Natural killer cell (primary cell): ENCODE measurements around the gene HOXA1. TPM values are rescaled to one million over a fixed set of nuclear protein-coding genes. Genes with fewer than 3 reads are reported as not detected.

ENCODE experiments used
- ATAC-seq, 3 donors: fragments of 150-1000 bp in 2 of 3; fragments of 200-7000 bp in 1 of 3; cut with Tn5 transposase; 1 replicate in 1 of 3; 2 replicates in 2 of 3; pipeline ENCODE4 v1.10.0; 2021; ENCODE audit warnings: mild to moderate bottlenecking in 2 of 3, moderate library complexity in 2 of 3
- DNase-seq, 2 donors: peaks; one replicate each; pipeline versions ENCODE4 v3.0.0 to v3.0.0-alpha.2; 2013 to 2021; ENCODE audit warnings: mixed read lengths in 1 of 2
- H3K27ac ChIP-seq: one replicate; pipeline ENCODE4 v1.5.1; 2013; ENCODE audit warnings: mild to moderate bottlenecking, low read length
- H3K27me3 ChIP-seq: one replicate; pipeline ENCODE4 v1.6.1; 2013; ENCODE audit warnings: low read length; ENCODE audit not compliant: control insufficient read depth, insufficient read depth
- H3K36me3 ChIP-seq: one replicate; pipeline ENCODE4 v1.6.1; 2013; ENCODE audit warnings: low read length; ENCODE audit not compliant: control insufficient read depth, insufficient read depth
- H3K4me1 ChIP-seq: one replicate; pipeline ENCODE4 v1.6.1; 2013; ENCODE audit warnings: low read length; ENCODE audit not compliant: control insufficient read depth, insufficient read depth
- H3K4me3 ChIP-seq: one replicate; pipeline ENCODE4 v1.5.1; 2013; ENCODE audit warnings: low read length
- H3K9me3 ChIP-seq: one replicate; pipeline ENCODE4 v1.6.1; 2013; ENCODE audit warnings: low read length; ENCODE audit not compliant: control insufficient read depth, insufficient read depth
- H3K27ac Mint-ChIP-seq, 2 donors: one replicate each; pipeline ENCODE4 v1.8.0; 2022; ENCODE audit warnings: mild to moderate bottlenecking in 2 of 2, mixed read lengths in 2 of 2, moderate library complexity in 1 of 2
- H3K27me3 Mint-ChIP-seq, 2 donors: one replicate each; pipeline ENCODE4 v1.8.0; 2022; ENCODE audit warnings: low read depth in 2 of 2, mixed read lengths in 2 of 2
- H3K36me3 Mint-ChIP-seq: one replicate; pipeline ENCODE4 v1.8.0; 2022; ENCODE audit warnings: mixed read lengths
- H3K4me1 Mint-ChIP-seq, 2 donors: one replicate each; pipeline ENCODE4 v1.8.0; 2022; ENCODE audit warnings: mixed read lengths in 2 of 2
- H3K4me3 Mint-ChIP-seq: one replicate; pipeline ENCODE4 v1.8.0; 2022; ENCODE audit warnings: mild to moderate bottlenecking, moderate library complexity, mixed read lengths
- H3K9me3 Mint-ChIP-seq, 2 donors: one replicate each; pipeline ENCODE4 v1.8.0; 2022; ENCODE audit warnings: mixed read lengths in 2 of 2
- WGBS: methylation state at CpG from one replicate; pipeline ENCODE4 v1.1.7; 2013; ENCODE audit warnings: missing lambda C conversion rate; ENCODE audit not compliant: insufficient coverage; 5-methylcytosine and 5-hydroxymethylcytosine counted together
- intact Hi-C: fragments of 100-400 bp; cut with micrococcal nuclease; formaldehyde crosslinking; loops from one replicate; pipeline ENCODE4 v1.14.2; 2022
- total RNA-seq, 4 donors: library from RNA; stranded (reverse); fragments of 120-200 nt in 1 of 4; gene quantifications; one replicate each; pipeline versions ENCODE4 v1.2.3 to v1.2.4, GENCODE V29; 2013 to 2022
- TF ChIP-seq, protein P1 (sequence below): fragments of 200-600 bp; IDR thresholded peaks from one replicate; pipeline ENCODE4 v1.8.0; 2022; ENCODE audit warnings: antibody characterized with exemption

The HOXA1 gene
- total RNA-seq, 3 donors from 2014 or later (not counting 1 experiment from before 2014, with no cell fraction given) = 0.64 to 1.3 (median 1.1) TPM

- Mint-ChIP-seq H3K27ac (no peak overlapping the region), H3K27me3 (peaks cover 12 to 16% of the 10 kb centered on the region in 2 donors), H3K9me3 (no peaks in the 10 kb centered on the region), H3K36me3 (no peaks in the 10 kb centered on the region), H3K4me3 (no peak overlapping the region), H3K4me1 (peaks cover 5 to 19% of the 10 kb centered on the region in 2 donors)
- H3K27me3 ChIP-seq = peaks cover 12% of the 10 kb centered on the region
- DNase-seq (no peak), ATAC-seq (peak in 1 of 3 donors; percentile 59)
- H3K9me3 ChIP-seq = no peaks in the 10 kb centered on the region
- H3K36me3 ChIP-seq = no peaks in the 10 kb centered on the region
- peaks cover 6% of the 10 kb centered on the region for H3K4me1 ChIP-seq
- 54% methylated on average over 1 of the region's 2 CpGs for WGBS
- no peak overlapping the region for H3K4me3 ChIP-seq
- H3K27ac ChIP-seq = no peak overlapping the region
- TF ChIP-seq, protein P1, sequence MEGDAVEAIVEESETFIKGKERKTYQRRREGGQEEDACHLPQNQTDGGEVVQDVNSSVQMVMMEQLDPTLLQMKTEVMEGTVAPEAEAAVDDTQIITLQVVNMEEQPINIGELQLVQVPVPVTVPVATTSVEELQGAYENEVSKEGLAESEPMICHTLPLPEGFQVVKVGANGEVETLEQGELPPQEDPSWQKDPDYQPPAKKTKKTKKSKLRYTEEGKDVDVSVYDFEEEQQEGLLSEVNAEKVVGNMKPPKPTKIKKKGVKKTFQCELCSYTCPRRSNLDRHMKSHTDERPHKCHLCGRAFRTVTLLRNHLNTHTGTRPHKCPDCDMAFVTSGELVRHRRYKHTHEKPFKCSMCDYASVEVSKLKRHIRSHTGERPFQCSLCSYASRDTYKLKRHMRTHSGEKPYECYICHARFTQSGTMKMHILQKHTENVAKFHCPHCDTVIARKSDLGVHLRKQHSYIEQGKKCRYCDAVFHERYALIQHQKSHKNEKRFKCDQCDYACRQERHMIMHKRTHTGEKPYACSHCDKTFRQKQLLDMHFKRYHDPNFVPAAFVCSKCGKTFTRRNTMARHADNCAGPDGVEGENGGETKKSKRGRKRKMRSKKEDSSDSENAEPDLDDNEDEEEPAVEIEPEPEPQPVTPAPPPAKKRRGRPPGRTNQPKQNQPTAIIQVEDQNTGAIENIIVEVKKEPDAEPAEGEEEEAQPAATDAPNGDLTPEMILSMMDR = no peak
- intact Hi-C loops = no loop called here
Measured at GRCh38 chr7:27083646-27084045, 12.2 kb downstream of the HOXA1 start.

- Histone ChIP-seq H3K27ac (no peak overlapping the region), H3K9me3 (no peaks in the 10 kb centered on the region), H3K36me3 (no peaks in the 10 kb centered on the region), H3K4me1 (no peaks in the 10 kb centered on the region), H3K4me3 (no peak overlapping the region), H3K27me3 (no peaks in the 10 kb centered on the region)
- TF ChIP-seq, protein P1 = no peak
- Mint-ChIP-seq H3K36me3 (no peaks in the 10 kb centered on the region), H3K9me3 (no peaks in the 10 kb centered on the region), H3K4me3 (no peak overlapping the region), H3K27me3 (peaks cover 2 to 3% of the 10 kb centered on the region in 2 donors), H3K27ac (no peak overlapping the region), H3K4me1 (peaks cover 5 to 6% of the 10 kb centered on the region in 2 donors)
- DNase-seq (no peak), ATAC-seq (no peak)
- 95% methylated on average over 1 of the region's 1 CpG for WGBS
- intact Hi-C loops = no loop called here
Measured at GRCh38 chr7:27082171-27082570, 13.6 kb downstream of the HOXA1 start.

DNA sequence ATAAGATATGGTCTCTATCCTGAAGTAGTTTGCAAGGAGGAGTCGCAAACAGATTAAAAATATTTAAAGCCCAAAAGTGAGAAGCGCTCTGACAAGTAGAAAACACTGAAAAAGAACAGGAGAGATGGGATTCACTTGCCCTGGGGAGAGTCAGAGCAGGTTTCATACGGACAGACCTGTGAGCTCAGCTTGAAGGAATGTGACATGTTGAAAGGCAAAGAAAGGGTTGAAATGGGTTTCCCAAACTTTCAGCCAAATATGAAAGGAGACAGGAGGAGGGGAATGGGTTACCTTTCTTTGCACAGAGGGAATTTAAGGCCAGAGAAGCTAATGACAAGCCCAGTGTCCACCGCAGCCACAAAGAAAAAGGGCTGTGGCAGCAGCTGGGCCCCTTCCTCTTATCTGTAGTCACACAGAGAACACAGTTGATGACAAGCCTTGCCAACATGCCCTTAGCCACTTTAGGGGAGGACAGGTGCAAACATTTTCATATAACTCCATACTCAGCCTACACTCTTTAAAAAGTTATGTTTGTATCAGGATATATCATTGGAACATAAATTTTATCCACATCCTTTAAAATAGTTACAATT is 14.9 kb downstream of the HOXA1 start:
- H3K9me3 ChIP-seq = no peaks in the 10 kb centered on the region
- no peak overlapping the region for H3K27ac ChIP-seq
- Mint-ChIP-seq H3K27me3 (peaks cover 0 to 5% of the 10 kb centered on the region in 2 donors), H3K4me3 (no peak overlapping the region), H3K36me3 (no peaks in the 10 kb centered on the region), H3K9me3 (no peaks in the 10 kb centered on the region), H3K4me1 (peaks cover 5 to 6% of the 10 kb centered on the region in 2 donors), H3K27ac (no peak overlapping the region)
- TF ChIP-seq, protein P1 = no peak
- intact Hi-C loops = no loop called here
- no peak for ATAC-seq
- 94% methylated on average over 4 of the region's 4 CpGs for WGBS
- H3K4me3 ChIP-seq = no peak overlapping the region
- H3K4me1 ChIP-seq = no peaks in the 10 kb centered on the region
- no peaks in the 10 kb centered on the region for H3K36me3 ChIP-seq
- no peak for DNase-seq
- H3K27me3 ChIP-seq = no peaks in the 10 kb centered on the region
